Esophagus (tissue), 2 donors: ENCODE measurements around the gene CA5A. TPM values are rescaled to one million over a fixed set of nuclear protein-coding genes. Genes with fewer than 3 reads are reported as not detected.
"Not testable (repeated sequence)": the region's sequence is repeated elsewhere in the genome, so short reads cannot be mapped to it uniquely, and the experiment has no call there.

Experiments used
- H3K27ac ChIP-seq, 2 donors: one replicate each; pipeline ENCODE4 v1.5.1; 2013; ENCODE audit warnings: low read depth in 2 of 2, mild to moderate bottlenecking in 2 of 2, inconsistent platforms in 1 of 2, low read length in 1 of 2, moderate library complexity in 1 of 2
- H3K27me3 ChIP-seq, 2 donors: one replicate each; pipeline ENCODE4 v1.6.1; 2013; ENCODE audit warnings: low read length in 2 of 2, control low read depth in 1 of 2, mild to moderate bottlenecking in 1 of 2; ENCODE audit not compliant: insufficient read depth in 2 of 2, control insufficient read depth in 1 of 2
- H3K36me3 ChIP-seq, 2 donors: one replicate each; pipeline ENCODE4 v1.6.1; 2013; ENCODE audit warnings: low read length in 1 of 2; ENCODE audit not compliant: control insufficient read depth in 2 of 2, insufficient read depth in 2 of 2
- H3K4me1 ChIP-seq, 2 donors: one replicate each; pipeline ENCODE4 v1.6.1; 2013; ENCODE audit warnings: low read length in 1 of 2; ENCODE audit not compliant: control insufficient read depth in 2 of 2, insufficient read depth in 2 of 2
- H3K4me3 ChIP-seq, 2 donors: one replicate each; pipeline ENCODE4 v1.5.1; 2013; ENCODE audit warnings: low read length in 2 of 2, mild to moderate bottlenecking in 2 of 2, low read depth in 1 of 2, moderate library complexity in 1 of 2
- H3K9me3 ChIP-seq, 2 donors: one replicate each; pipeline ENCODE4 v1.6.1; 2013; ENCODE audit warnings: mild to moderate bottlenecking in 2 of 2, low read depth in 1 of 2, low read length in 1 of 2, moderate library complexity in 1 of 2; ENCODE audit not compliant: control insufficient read depth in 2 of 2, insufficient read depth in 1 of 2
- WGBS, 2 donors: extraction: QIAGEN DNeasy Blood & Tissue Kit; methylation state at CpG; one replicate each; pipeline ENCODE4 v1.1.7; 2013; 5-methylcytosine and 5-hydroxymethylcytosine counted together
- polyA plus RNA-seq, 2 donors: library from polyadenylated mRNA; stranded (reverse); fragments of 200-250 nt; gene quantifications; one replicate each; pipeline ENCODE4 v1.2.3, GENCODE V29; 2013
- donor health status: healthy with polysubstance abuse.
- donor health status: Bipolar disorder and iron deficiency.

The CA5A gene
- polyA plus RNA-seq: not detected

GRCh38 chr16:87936375-87937230 is at the start of gene CA5A:
Gene CA5A (minus strand): TSS chr16:87936529. CDS start chr16:87936450, 79 bp downstream.
- Histone ChIP-seq H3K27ac (no peak within 1 kb of the TSS), H3K9me3 (no peaks in the 10 kb centered on the region), H3K27me3 (peaks cover 0 to 2% of the 10 kb centered on the region in 2 donors), H3K4me1 (no peaks in the 10 kb centered on the region), H3K4me3 (no peak within 1 kb of the TSS), H3K36me3 (no peaks in the 10 kb centered on the region)
- WGBS, 2 donors: 87 to 88% methylated on average over 15 of the region's 15 CpGs

DNA sequence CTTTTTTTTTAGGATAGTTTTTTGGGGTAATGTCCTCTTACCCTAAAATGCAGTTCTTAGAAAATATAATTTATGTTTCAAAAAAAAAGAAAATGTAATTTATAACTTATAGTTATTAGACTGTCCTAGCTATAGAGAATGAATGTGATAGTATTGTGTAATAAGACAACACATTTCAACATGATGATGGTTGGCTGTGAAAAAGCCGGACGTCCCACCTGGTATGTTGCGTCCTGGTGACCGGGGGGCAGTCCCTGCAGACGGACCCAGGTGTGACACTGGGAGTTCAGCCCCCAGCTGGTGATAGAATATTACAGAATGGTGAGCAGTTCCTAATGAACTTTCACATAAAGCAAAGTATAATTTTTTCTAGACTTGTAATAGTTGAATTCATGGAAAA is 49.2 kb upstream of the CA5A start:
- 86 to 94% methylated on average over 5 of the region's 5 CpGs for WGBS, 2 donors
- H3K4me3 ChIP-seq, H3K27ac ChIP-seq, H3K27me3 ChIP-seq, H3K4me1 ChIP-seq, H3K9me3 ChIP-seq: not testable (repeated sequence)
- peaks cover 4 to 19% of the 10 kb centered on the region in 2 donors for H3K36me3 ChIP-seq

DNA sequence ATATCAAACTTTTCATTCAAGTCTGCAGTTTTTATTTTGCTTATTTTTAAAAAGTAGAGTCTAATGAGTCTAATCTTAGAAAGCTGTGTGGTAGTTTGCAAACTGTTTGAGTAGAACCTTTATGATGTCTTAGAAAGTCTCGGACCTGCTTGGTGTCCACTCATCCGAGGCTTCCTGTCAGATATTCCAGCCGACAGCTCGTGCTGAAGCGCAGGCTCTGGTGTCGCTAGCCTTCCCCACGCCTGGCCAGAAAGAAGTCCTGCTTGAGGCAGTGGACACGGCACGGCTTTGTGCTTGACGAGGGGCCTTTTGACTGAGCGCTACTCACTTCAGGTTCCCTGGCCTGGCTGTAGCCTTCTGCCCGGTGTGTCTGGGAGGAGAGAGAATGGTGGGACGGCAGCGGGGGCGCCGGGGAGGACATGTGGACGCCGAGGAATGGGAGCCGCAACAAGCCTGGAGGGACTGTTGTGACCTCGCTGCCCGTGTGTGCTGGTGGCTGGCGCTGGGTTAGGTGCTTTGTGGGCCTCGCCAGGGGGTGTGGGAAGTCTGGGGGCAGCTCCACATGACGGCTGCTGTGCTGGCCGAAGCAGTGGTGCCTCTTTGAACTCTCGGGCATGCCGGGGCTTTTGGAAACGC is 48.4 kb upstream of the CA5A start:
- Histone ChIP-seq H3K27me3 (no peaks in the 10 kb centered on the region), H3K4me1 (no peaks in the 10 kb centered on the region), H3K36me3 (peaks cover 4 to 19% of the 10 kb centered on the region in 2 donors), H3K4me3 (no peak overlapping the region), H3K27ac (no peak overlapping the region), H3K9me3 (no peaks in the 10 kb centered on the region)
- WGBS, 2 donors: 95 to 96% methylated on average over 27 to 28 of the region's 28 CpGs

DNA sequence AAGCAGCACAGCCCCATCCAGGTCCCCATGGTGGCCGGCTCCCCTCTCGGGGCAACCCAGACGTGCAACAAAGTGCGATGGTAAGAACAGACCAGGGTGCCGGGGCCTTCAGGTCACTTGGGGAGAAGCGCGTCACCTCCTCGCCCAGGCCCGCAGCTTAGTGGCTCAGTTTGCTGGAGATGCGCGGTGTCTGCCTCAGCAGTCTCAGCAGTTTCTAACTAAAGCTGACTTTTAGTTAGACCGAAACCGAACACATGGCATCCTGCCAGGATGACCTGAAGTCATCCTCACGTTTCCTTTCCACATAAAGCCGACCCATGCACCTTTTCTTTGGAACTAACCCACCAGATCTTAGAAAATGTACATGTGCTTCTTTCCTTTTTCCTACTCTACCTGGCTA is 47.9 kb upstream of the CA5A start:
- H3K9me3 ChIP-seq, H3K27me3 ChIP-seq, H3K27ac ChIP-seq, H3K4me1 ChIP-seq, H3K4me3 ChIP-seq: not testable (repeated sequence)
- 81 to 83% methylated on average over 15 of the region's 15 CpGs for WGBS, 2 donors
- H3K36me3 ChIP-seq: peaks cover 4 to 19% of the 10 kb centered on the region in 2 donors

DNA sequence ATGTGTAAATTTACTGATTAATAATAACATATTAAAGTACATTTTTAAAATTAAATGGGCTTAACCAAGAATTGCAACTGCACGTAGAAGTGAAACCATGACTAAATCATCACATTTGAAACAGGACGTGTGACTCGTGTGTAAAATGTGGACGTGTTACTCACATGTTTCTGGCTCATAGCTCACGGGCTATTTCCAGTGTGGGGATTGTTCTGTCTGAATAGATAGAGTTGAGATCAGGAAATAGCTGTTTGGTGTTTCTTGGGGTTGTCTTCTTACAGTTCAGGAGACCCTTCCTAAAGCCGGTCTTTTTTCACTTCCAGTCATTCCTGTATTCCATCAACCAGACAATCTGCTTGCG is 47.4 kb upstream of the CA5A start:
- not testable (repeated sequence) for H3K4me3 ChIP-seq, H3K4me1 ChIP-seq, H3K27ac ChIP-seq, H3K27me3 ChIP-seq, H3K9me3 ChIP-seq
- WGBS, 2 donors: 51 to 64% methylated on average over 7 of the region's 7 CpGs
- H3K36me3 ChIP-seq: peaks cover 4 to 19% of the 10 kb centered on the region in 2 donors

DNA sequence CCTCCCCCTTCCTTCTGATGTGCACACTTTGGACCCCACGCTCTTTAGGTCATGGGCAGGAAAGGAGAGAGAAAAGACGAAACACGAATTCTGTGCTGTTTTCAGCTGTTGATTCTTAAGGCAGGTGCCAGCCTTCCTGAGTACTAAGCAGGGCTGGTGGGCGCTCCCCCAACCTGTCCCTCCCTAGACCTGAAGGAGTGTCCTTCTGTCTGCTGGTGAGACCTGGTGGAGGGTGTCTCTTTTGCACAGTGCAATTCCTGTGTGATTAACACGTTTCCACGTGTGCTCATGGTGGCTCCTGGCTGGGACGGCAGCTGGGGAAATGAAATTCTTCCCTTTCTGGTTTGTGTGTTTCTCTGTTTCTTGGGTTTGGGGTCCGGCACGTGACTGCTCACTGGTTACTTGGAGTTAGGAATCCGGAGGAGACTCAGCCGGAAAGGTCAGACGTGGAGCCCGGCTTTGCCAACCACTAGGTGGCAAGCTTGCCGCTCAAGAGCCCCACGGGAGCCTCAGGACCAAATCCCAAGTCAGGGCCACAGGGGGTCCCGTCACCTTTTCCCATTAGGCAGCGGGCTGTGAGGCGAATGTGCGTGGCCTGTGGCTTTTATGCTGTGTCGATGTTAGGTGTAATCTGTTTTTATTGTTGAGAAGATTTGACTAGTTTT is 46.9 kb upstream of the CA5A start:
- H3K4me3 ChIP-seq, H3K9me3 ChIP-seq, H3K27ac ChIP-seq, H3K27me3 ChIP-seq, H3K4me1 ChIP-seq: not testable (repeated sequence)
- H3K36me3 ChIP-seq: peaks cover 4 to 19% of the 10 kb centered on the region in 2 donors
- WGBS, 2 donors: 47 to 51% methylated on average over 19 to 20 of the region's 20 CpGs

DNA sequence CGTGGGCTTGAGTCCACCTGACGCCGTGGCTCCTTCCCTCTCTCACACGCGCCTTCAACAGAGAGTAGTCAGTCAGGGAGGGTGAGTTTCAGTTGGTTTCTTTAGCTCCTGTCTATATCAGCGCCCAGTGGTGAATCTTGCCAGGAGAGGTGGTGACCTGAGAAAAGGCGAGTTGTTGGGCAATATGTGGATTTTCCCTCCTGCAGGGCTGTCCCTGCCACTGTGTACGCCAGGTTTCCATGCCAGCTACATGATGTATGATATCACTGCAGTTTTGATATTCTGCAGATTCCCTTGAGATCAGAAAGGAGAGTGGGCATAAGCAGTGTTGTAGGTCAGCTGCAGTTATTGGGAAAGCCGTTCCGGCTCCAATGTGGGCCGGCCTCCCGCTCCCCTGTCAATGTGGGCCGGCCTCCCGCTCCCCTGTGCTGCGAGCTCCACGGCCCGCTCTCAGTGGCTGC is 46.3 kb upstream of the CA5A start:
- no peak overlapping the region for H3K4me3 ChIP-seq
- H3K27ac ChIP-seq: no peak overlapping the region
- H3K27me3 ChIP-seq: no peaks in the 10 kb centered on the region
- peaks cover 4 to 19% of the 10 kb centered on the region in 2 donors for H3K36me3 ChIP-seq
- 72 to 77% methylated on average over 17 of the region's 17 CpGs for WGBS, 2 donors
- no peaks in the 10 kb centered on the region for H3K9me3 ChIP-seq
- no peaks in the 10 kb centered on the region for H3K4me1 ChIP-seq

DNA sequence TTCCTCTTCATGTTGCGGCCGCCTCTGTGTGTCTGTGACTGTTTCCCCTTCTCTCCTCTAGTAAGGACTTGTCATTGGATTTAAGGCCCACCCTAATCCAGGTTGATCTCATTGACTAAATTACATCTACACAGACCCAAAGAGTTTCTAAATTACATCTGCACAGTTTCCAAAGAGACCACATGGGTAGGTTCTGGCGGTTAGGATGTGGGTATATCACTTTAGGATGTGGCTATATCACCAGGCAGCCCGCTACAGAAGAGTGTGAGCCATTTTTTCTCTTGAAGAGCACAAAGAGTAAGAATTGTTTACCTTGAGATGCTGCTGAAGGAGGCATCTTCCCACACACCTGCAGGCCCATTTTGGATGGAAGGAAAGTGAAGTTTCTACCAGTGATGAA is 45.0 kb upstream of the CA5A start:
- H3K36me3 ChIP-seq: peaks cover 4 to 19% of the 10 kb centered on the region in 2 donors

GRCh38 chr16:87979911-87980630 is 43.7 kb upstream of the CA5A start:
- peaks cover 4 to 22% of the 10 kb centered on the region in 2 donors for H3K36me3 ChIP-seq
- not testable (repeated sequence) for H3K4me3 ChIP-seq, H3K4me1 ChIP-seq, H3K27me3 ChIP-seq, H3K9me3 ChIP-seq, H3K27ac ChIP-seq
- 64 to 85% methylated on average over 12 of the region's 12 CpGs for WGBS, 2 donors

More for the DNA sequence above, 45.0 kb upstream of the CA5A start:
- not testable (repeated sequence) for H3K4me3 ChIP-seq, H3K27ac ChIP-seq, H3K4me1 ChIP-seq, H3K27me3 ChIP-seq, H3K9me3 ChIP-seq
- 77 to 79% methylated on average over 4 of the region's 4 CpGs for WGBS, 2 donors
